Endothelial cell of umbilical vein (primary cell): ENCODE measurements around the gene ATXN7L1. TPM values are rescaled to one million over a fixed set of nuclear protein-coding genes. Genes with fewer than 3 reads are reported as not detected.
"Not testable (repeated sequence)": the region's sequence is repeated elsewhere in the genome, so short reads cannot be mapped to it uniquely, and the experiment has no call there.

Source experiments
- BruUV-seq: library from RNA; stranded (reverse); fragments of 400-500 nt; replicated peaks from 2 replicates; lab custom pipeline; 2021; lab: Mats Ljungman, UMichigan
- CTCF ChIA-PET: fragments of 300-600, 350-600 bp; sonication (Branson Sonifier 250); formaldehyde crosslinking; loops from one replicate; lab custom pipeline; 2021; ENCODE audit warnings: antibody characterized with exemption, inconsistent platforms; lab: Charles Lee
- POLR2A ChIA-PET: fragments of 300-600, 350-600 bp; sonication (Branson Sonifier 250); formaldehyde crosslinking; loops from one replicate; lab custom pipeline; 2021; ENCODE audit warnings: antibody characterized with exemption, inconsistent platforms; lab: Charles Lee
- DNase-seq: peaks from one replicate; pipeline ENCODE4 v3.0.0-alpha.2; 2011; ENCODE audit warnings: low read depth, low spot score
- FAIRE-seq: peaks from 2 replicates; lab custom pipeline; 2011; peaks lifted over from hg19 to GRCh38; lab: Jason Lieb, UNC
- H2AFZ ChIP-seq: 2 replicates; pipeline ENCODE4 v1.6.0; 2012; ENCODE audit warnings: low read depth, low read length, control low read depth, inconsistent platforms
- H3K27ac ChIP-seq: 2 replicates; pipeline ENCODE4 v1.5.1; 2011; ENCODE audit warnings: low read depth, mild to moderate bottlenecking, control low read depth, low read length, moderate library complexity; ENCODE audit not compliant: insufficient read depth
- H3K27me3 ChIP-seq, 2 experiments: 2 replicates each; pipeline versions ENCODE4 v1.6.0 to v1.6.1; 2011; ENCODE audit warnings: low read length in 2 of 2, mixed read lengths in 1 of 2; ENCODE audit not compliant: control insufficient read depth in 2 of 2, insufficient read depth in 2 of 2
- H3K36me3 ChIP-seq, 2 experiments: 2 replicates in 1 of 2; 3 replicates in 1 of 2; pipeline ENCODE4 v1.5.1; 2011; ENCODE audit warnings: low read length in 2 of 2, mild to moderate bottlenecking in 1 of 2, moderate library complexity in 1 of 2; ENCODE audit not compliant: control insufficient read depth in 2 of 2, insufficient read depth in 2 of 2; ENCODE audit errors: extremely low read depth in 1 of 2
- H3K4me1 ChIP-seq: 3 replicates; pipeline ENCODE4 v1.5.1; 2011; ENCODE audit warnings: mild to moderate bottlenecking, low read length; ENCODE audit not compliant: control insufficient read depth, insufficient read depth; ENCODE audit errors: extremely low read depth
- H3K4me2 ChIP-seq: 2 replicates; pipeline ENCODE4 v1.6.1; 2011; ENCODE audit warnings: low read length, control low read depth, mixed read lengths; ENCODE audit not compliant: insufficient read depth
- H3K4me3 ChIP-seq, 3 experiments: fragments of 200-600 bp in 1 of 3; sonication (generic), shearing (Covaris generic) in 1 of 3; replicated peaks in 1 of 3; 2 replicates each; pipeline ENCODE4 v1.5.1; 2011 to 2016; ENCODE audit warnings: control low read depth in 3 of 3, low read length in 3 of 3, mild to moderate bottlenecking in 2 of 3, inconsistent platforms in 1 of 3, low read depth in 1 of 3, moderate library complexity in 1 of 3; ENCODE audit not compliant: insufficient read depth in 1 of 3
- H3K79me2 ChIP-seq: 2 replicates; pipeline ENCODE4 v1.6.0; 2012; ENCODE audit warnings: low read length, inconsistent platforms; ENCODE audit not compliant: control insufficient read depth, insufficient read depth
- H3K9ac ChIP-seq: replicated peaks from 2 replicates; pipeline ENCODE3; 2011; ENCODE audit warnings: low read length, control low read depth; ENCODE audit not compliant: insufficient read depth; ENCODE audit errors: extremely low read depth
- H3K9me1 ChIP-seq: replicated peaks from 3 replicates; pipeline ENCODE4 v1.6.0; 2011; ENCODE audit warnings: mild to moderate bottlenecking, low read length; ENCODE audit not compliant: control insufficient read depth, insufficient read depth; ENCODE audit errors: extremely low read depth
- H3K9me3 ChIP-seq: replicated peaks from 2 replicates; pipeline ENCODE4 v1.5.1; 2012; ENCODE audit warnings: low read length, inconsistent platforms; ENCODE audit not compliant: control insufficient read depth, insufficient read depth
- H4K20me1 ChIP-seq: replicated peaks from 2 replicates; pipeline ENCODE3; 2011; ENCODE audit warnings: mild to moderate bottlenecking, low read length; ENCODE audit not compliant: control insufficient read depth, insufficient read depth; ENCODE audit errors: extremely low read depth
- CTCF ChIP-seq, 2 donors: IDR thresholded peaks; 1 replicate in 1 of 2; 2 replicates in 1 of 2; pipeline ENCODE4 v1.5.1; 2011; ENCODE audit warnings: low read length in 2 of 2, mild to moderate bottlenecking in 2 of 2, moderate library complexity in 2 of 2, control low read depth in 1 of 2, inconsistent platforms in 1 of 2, low read depth in 1 of 2; ENCODE audit not compliant: insufficient read depth in 1 of 2; ENCODE audit errors: extremely low read depth in 1 of 2
- EZH2 ChIP-seq: IDR thresholded peaks from 2 replicates; pipeline ENCODE4 v1.6.1; 2012; ENCODE audit warnings: borderline replicate concordance, low read depth, mild to moderate bottlenecking, moderate library complexity, low read length, inconsistent platforms; ENCODE audit not compliant: severe bottlenecking
- FOS ChIP-seq: IDR thresholded peaks from 2 replicates; pipeline ENCODE4 v1.6.1; 2011; ENCODE audit warnings: mild to moderate bottlenecking, low read length, moderate library complexity, borderline replicate concordance; ENCODE audit not compliant: insufficient read depth
- GATA2 ChIP-seq: IDR thresholded peaks from 2 replicates; pipeline ENCODE4 v1.7.0; 2011; ENCODE audit warnings: low read depth, mild to moderate bottlenecking, moderate library complexity, mixed read lengths, low read length; ENCODE audit not compliant: insufficient read length, insufficient read depth
- JUN ChIP-seq: IDR thresholded peaks from 2 replicates; pipeline ENCODE4 v1.6.1; 2011; ENCODE audit warnings: borderline replicate concordance, low read depth; ENCODE audit not compliant: insufficient read length, insufficient read depth
- MYC ChIP-seq: IDR thresholded peaks from one replicate; pipeline ENCODE4 v1.6.1; 2011; ENCODE audit warnings: mild to moderate bottlenecking, low read depth, low read length
- POLR2A ChIP-seq: IDR thresholded peaks from 2 replicates; pipeline ENCODE4 v1.6.1; 2012; ENCODE audit warnings: low read depth, mild to moderate bottlenecking, control low read depth, low read length
- POLR2AphosphoS5 ChIP-seq: IDR thresholded peaks from 2 replicates; pipeline ENCODE4 v1.6.1; 2012; ENCODE audit warnings: low read depth, mild to moderate bottlenecking, control low read depth, low read length, moderate library complexity; ENCODE audit not compliant: insufficient read depth
- dilution Hi-C: fragments of 300-500 bp; cut with MboI; formaldehyde crosslinking; loops from one replicate; pipeline ENCODE4 v1.15.0; 2019; ENCODE audit warnings: low sequenced_read_pairs; ENCODE audit not compliant: extremely low pct_ligation_motif_present
- intact Hi-C: fragments of 100-400 bp; cut with micrococcal nuclease; formaldehyde crosslinking; loops from one replicate; pipeline ENCODE4 v1.10.0; 2022
- polyA plus RNA-seq, 4 experiments: library from polyadenylated mRNA; depleted of rRNA in 3 of 4; stranded (reverse) in 3 of 4; unstranded in 1 of 4; fragments of >200 nt; gene quantifications; 2 replicates each; pipeline versions ENCODE4 v1.2.1 to v1.2.3, GENCODE V29; 2011 to 2012; ENCODE audit warnings: missing spikeins in 1 of 4
- total RNA-seq: library from RNA; stranded (reverse); gene quantifications from 2 replicates; pipeline ENCODE4 v1.2.3, GENCODE V29; 2021
- TF ChIP-seq, protein P1 (sequence below): IDR thresholded peaks from 2 replicates; pipeline ENCODE4 v1.6.1; 2011; ENCODE audit not compliant: insufficient read depth, insufficient read length

ATXN7L1 gene
- total and polyA plus RNA-seq, 2 donors (not counting 3 experiments of a cell fraction or from before 2014, with no cell fraction given): 4.6 to 15.6 TPM

DNA sequence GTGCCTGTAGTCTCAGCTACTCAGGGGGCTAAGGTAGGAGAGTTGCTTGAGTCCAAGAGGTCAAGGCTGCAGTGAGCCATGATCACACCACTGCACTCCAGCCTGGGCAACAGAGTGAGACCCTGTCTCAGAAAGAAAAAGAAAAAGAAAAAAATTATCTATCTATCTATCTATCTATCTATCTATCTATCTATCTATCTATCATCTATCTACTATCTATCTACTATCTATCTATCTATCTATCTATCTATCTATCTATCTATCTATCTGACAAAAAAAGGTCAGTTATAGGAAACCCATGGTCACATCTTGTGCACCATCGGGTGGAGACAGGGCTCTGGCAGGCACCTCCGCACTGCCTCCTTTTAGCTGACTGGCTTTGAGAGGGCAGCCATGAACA is 85.9 kb downstream of the ATXN7L1 start:
- H3K9me3 ChIP-seq, H3K9me1 ChIP-seq, H3K4me2 ChIP-seq, H3K4me3 ChIP-seq, dilution Hi-C loops, H3K79me2 ChIP-seq, H3K27ac ChIP-seq, DNase-seq, H4K20me1 ChIP-seq, POLR2A ChIA-PET, H3K4me1 ChIP-seq, BruUV-seq, H3K27me3 ChIP-seq, H2AFZ ChIP-seq, intact Hi-C loops, CTCF ChIA-PET, FAIRE-seq, H3K36me3 ChIP-seq, H3K9ac ChIP-seq: not testable (repeated sequence)

GRCh38 chr7:105788816-105789349 is 87.5 kb downstream of the ATXN7L1 start:
- DNase-seq: no peak
- H3K9me1 ChIP-seq: no peaks in the 10 kb centered on the region
- BruUV-seq: no TSS peak
- H3K9me3 ChIP-seq: no peaks in the 10 kb centered on the region
- ChIA-PET POLR2A (no interaction called here), CTCF (no interaction called here)
- no peaks in the 10 kb centered on the region for H3K79me2 ChIP-seq
- no peak overlapping the region for H3K4me2 ChIP-seq
- H3K27ac ChIP-seq: no peak overlapping the region
- no peak overlapping the region for H3K9ac ChIP-seq
- FAIRE-seq: no peak
- dilution Hi-C loops: no loop called here
- no peak overlapping the region for H2AFZ ChIP-seq
- H3K36me3 ChIP-seq: no peaks in the 10 kb centered on the region
- H4K20me1 ChIP-seq: no peaks in the 10 kb centered on the region
- no peaks in the 10 kb centered on the region for H3K27me3 ChIP-seq
- no peak overlapping the region for H3K4me3 ChIP-seq
- intact Hi-C loops: no loop called here
- peaks cover 4% of the 10 kb centered on the region for H3K4me1 ChIP-seq
- no peak for TF ChIP-seq POLR2A
- no peak for TF ChIP-seq EZH2
- TF ChIP-seq JUN: no peak
- no peak for TF ChIP-seq CTCF (IDR thresholded peaks at IDR 0.05; ENCODE audit: extremely low read depth in 1 of 2, insufficient read depth in 1 of 2, low read depth in 1 of 2, low read length in 2 of 2)
- TF ChIP-seq MYC: no peak
- TF ChIP-seq POLR2AphosphoS5: no peak
- TF ChIP-seq, protein P1, sequence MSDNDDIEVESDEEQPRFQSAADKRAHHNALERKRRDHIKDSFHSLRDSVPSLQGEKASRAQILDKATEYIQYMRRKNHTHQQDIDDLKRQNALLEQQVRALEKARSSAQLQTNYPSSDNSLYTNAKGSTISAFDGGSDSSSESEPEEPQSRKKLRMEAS: no peak
- no peak for TF ChIP-seq GATA2
- no peak for TF ChIP-seq FOS
